Prostate gland (tissue), 2 donors: Measurements from ENCODE around the gene EEFSEC.

Experiments used
- CTCF ChIP-seq, 4 experiments: fragments of 200-600 bp in 2 of 4; fragments of 450-650 bp in 2 of 4; sonication (generic) in 2 of 4; IDR thresholded peaks; 1 replicate in 3 of 4; 2 replicates in 1 of 4; pipeline ENCODE4 v1.5.1; 2016 to 2019; ENCODE audit warnings: antibody characterized with exemption in 4 of 4, mild to moderate bottlenecking in 2 of 4, moderate library complexity in 2 of 4
- POLR2A ChIP-seq: fragments of 450-650 bp; IDR thresholded peaks from one replicate; pipeline ENCODE4 v1.6.1; 2016; ENCODE audit warnings: antibody characterized with exemption, mild to moderate bottlenecking
- POLR2AphosphoS5 ChIP-seq: sonication (generic); formaldehyde crosslinking; IDR thresholded peaks from one replicate; pipeline ENCODE4 v1.6.1; 2017; ENCODE audit warnings: antibody characterized with exemption

GRCh38 chr3:128226186-128226725, 73.0 kb downstream of the EEFSEC start:
- TF ChIP-seq POLR2A = no peak
- no peak for TF ChIP-seq CTCF (IDR thresholded peaks at IDR 0.05)
- no peak for TF ChIP-seq POLR2AphosphoS5
